Eye (tissue), 1 donor: Measurements from ENCODE around the gene GPR158.

Experiments used
- DNase-seq: peaks from one replicate; pipeline ENCODE4 v3.0.0-alpha.2; 2015

Gene GPR158

GRCh38 chr10:25508112-25508815 is 333.5 kb downstream of the GPR158 start:
- DNase-seq = no peak

GRCh38 chr10:25509151-25509550 is 334.4 kb downstream of the GPR158 start:
- DNase-seq = no peak

GRCh38 chr10:25522294-25522693 is 347.5 kb downstream of the GPR158 start:
- no peak for DNase-seq

GRCh38 chr10:25522946-25523608 is 348.3 kb downstream of the GPR158 start:
- DNase-seq = no peak

GRCh38 chr10:25530306-25530705 is 355.5 kb downstream of the GPR158 start:
- DNase-seq = no peak

GRCh38 chr10:25531457-25532061 is 356.8 kb downstream of the GPR158 start:
- no peak for DNase-seq

GRCh38 chr10:25532213-25532612 is 357.4 kb downstream of the GPR158 start:
- no peak for DNase-seq

- DNase-seq = no peak
Measured at GRCh38 chr10:25536027-25536426, 361.2 kb downstream of the GPR158 start.

GRCh38 chr10:25547382-25547781 is 372.6 kb downstream of the GPR158 start:
- peak; percentile 48 for DNase-seq

GRCh38 chr10:25552283-25552919 is 377.6 kb downstream of the GPR158 start:
- no peak for DNase-seq

- no peak for DNase-seq
Measured at GRCh38 chr10:25555865-25556264, 381.1 kb downstream of the GPR158 start.

GRCh38 chr10:25556457-25556856 is 381.7 kb downstream of the GPR158 start:
- DNase-seq = no peak

GRCh38 chr10:25557136-25557535 is 382.3 kb downstream of the GPR158 start:
- no peak for DNase-seq

GRCh38 chr10:25561758-25562157 is 387.0 kb downstream of the GPR158 start:
- no peak for DNase-seq

- no peak for DNase-seq
Measured at GRCh38 chr10:25562547-25562946, 387.7 kb downstream of the GPR158 start.

GRCh38 chr10:25564351-25564750 is 389.6 kb downstream of the GPR158 start:
- DNase-seq = no peak

GRCh38 chr10:25565570-25565969 is 390.8 kb downstream of the GPR158 start:
- DNase-seq = no peak

- DNase-seq = no peak
Measured at GRCh38 chr10:25573316-25573715, 398.5 kb downstream of the GPR158 start.

GRCh38 chr10:25575343-25575742 is 400.5 kb downstream of the GPR158 start:
- no peak for DNase-seq

- no peak for DNase-seq
Measured at GRCh38 chr10:25578061-25578460, 403.3 kb downstream of the GPR158 start.

GRCh38 chr10:25582961-25583360 is 408.2 kb downstream of the GPR158 start:
- no peak for DNase-seq

- DNase-seq = peak; percentile 54
Measured at GRCh38 chr10:25600651-25601050, 425.9 kb downstream of the GPR158 start.

GRCh38 chr10:25604591-25604990 is 429.8 kb downstream of the GPR158 start:
- peak; percentile 16 for DNase-seq

GRCh38 chr10:25614652-25615051 is 439.9 kb downstream of the GPR158 start:
- DNase-seq = no peak
